ENCODE results near the gene OR5A1. TPM values are rescaled to one million over a fixed set of nuclear protein-coding genes. Genes with fewer than 3 reads are reported as not detected.

OR5A1 gene
- total RNA-seq, 1 donor from 2014 or later = not detected

DNA sequence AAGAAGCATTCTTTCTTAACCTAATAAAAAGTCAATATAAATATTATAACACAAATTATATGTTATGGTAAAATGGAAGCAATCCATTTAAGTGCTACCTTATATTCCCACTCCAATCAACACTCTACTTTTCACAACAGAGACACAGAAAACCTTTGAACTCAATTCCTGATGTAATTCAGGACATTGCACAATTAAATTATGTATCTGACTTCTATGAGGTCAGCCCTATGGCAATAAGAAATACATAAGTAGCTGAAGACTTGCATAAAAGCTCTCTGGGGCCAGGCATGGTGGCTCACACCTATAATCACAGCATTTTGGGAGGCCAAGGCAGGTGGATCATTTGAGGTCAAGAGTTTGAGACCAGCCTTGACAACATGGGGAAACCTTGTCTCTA lies 43.6 kb downstream of the OR5A1 start:
- no peak for DNase-seq (ENCODE audit: low spot score)

DNA sequence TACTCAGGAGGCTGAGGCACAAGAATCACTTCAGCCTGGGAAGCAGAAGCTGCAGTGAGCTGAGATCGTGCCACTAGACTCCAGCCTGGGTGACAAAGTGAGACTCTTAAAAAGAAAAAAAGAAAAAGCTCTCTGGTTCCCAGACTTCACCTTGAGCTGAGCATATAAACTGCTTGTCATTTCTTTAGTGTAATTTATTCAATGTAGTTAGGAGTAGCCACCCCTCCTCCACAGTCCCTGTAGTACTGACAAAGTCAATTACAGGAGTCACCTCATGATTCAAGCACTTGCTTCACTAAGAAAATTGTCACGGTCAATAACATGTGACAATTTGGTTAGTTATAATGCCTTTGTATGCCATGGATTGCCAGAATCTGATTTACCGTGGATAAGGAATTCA lies 44.1 kb downstream of the OR5A1 start:
- no peak for DNase-seq (ENCODE audit: low spot score)

Other genes with a start within 250 kb of the OR5A1 start
- 13.5 TPM for gene MPEG1, start 223.5 kb upstream of the OR5A1 start, total RNA-seq
- gene OR5AN1, start 77.6 kb upstream of the OR5A1 start, total RNA-seq = not detected
- gene OR5A2, start 10.1 kb upstream of the OR5A1 start, total RNA-seq = not detected
- gene OR4D6, start 20.5 kb downstream of the OR5A1 start, total RNA-seq = not detected
- gene OR4D10, start 36.8 kb downstream of the OR5A1 start, total RNA-seq = not detected
- not detected for gene OR4D11, start 67.1 kb downstream of the OR5A1 start, total RNA-seq
- gene OR4D9, start 75.1 kb downstream of the OR5A1 start, total RNA-seq = not detected
- gene OSBP, start 179.3 kb downstream of the OR5A1 start, total RNA-seq = 63.4 TPM
- 28.6 TPM for gene PATL1, start 232.6 kb downstream of the OR5A1 start, total RNA-seq

Measured in mucosa of gallbladder (tissue), 1 donor.